ENCODE results near the gene NPAS1. TPM values are rescaled to one million over a fixed set of nuclear protein-coding genes. Genes with fewer than 3 reads are reported as not detected.

The NPAS1 gene
- total RNA-seq, 2 experiments from 2014 or later: 3.4 to 8.4 TPM

DNA sequence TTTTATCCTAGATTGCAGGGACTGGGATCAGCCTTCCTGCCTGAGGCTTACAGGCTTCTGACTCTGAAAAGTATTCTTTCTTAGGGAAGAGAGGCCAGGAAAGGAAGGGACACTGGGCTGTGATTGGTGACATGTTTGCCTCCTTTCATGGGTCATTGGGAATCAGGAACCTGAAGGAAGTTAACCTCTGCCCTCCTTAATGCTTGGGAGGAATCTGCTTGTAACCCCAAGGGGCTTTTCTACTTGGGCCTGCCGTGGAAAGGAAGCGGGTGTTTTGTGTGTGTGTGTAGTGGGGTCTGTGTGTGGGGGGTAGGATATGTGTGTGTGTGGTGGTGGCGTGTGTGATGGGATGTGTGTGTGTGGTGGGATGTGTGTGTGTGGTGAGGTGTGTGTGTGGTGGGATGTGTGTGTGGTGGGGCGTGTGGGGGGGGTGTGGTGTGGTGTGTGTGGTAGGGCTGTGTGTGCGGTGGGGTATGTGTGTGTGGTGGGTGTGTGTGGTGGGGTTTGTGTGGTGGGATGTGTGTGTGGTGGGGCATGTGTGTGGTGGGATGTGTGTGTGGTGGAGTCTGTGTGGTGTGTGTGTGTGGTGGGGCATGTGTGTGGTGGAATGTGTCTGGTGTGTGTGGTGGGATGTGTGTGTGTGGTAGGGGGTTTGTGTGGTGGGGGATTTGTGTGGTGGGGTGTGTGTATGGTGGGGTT, 41.3 kb upstream of the NPAS1 start:
- Histone ChIP-seq H2AFZ (ENCODE audit: low read length) (no peak overlapping the region), H3K9me2 (ENCODE audit: insufficient read depth, low read length) (no peaks in the 10 kb centered on the region), H4K20me1 (ENCODE audit: insufficient read depth, low read length) (no peaks in the 10 kb centered on the region), H3K36me3 (ENCODE audit: insufficient read depth, low read length) (no peaks in the 10 kb centered on the region), H3K9me3 (ENCODE audit: low read length) (no peaks in the 10 kb centered on the region), H3K27ac (ENCODE audit: low read depth, low read length, poor library complexity, severe bottlenecking) (no peak overlapping the region), H3K4me3 (ENCODE audit: low read depth, low read length, poor library complexity, severe bottlenecking) (no peak overlapping the region), H3K4me1 (ENCODE audit: insufficient read depth, low read length, poor library complexity, severe bottlenecking) (no peaks in the 10 kb centered on the region), H3K79me2 (ENCODE audit: insufficient read depth, low read depth, low read length) (no peaks in the 10 kb centered on the region), H3K4me2 (ENCODE audit: low read length) (no peak overlapping the region)
- TF ChIP-seq EZH2phosphoT487 (IDR thresholded peaks at IDR 0.05; ENCODE audit: borderline replicate concordance, low read depth, low read length): no peak
- TF ChIP-seq, protein P1, sequence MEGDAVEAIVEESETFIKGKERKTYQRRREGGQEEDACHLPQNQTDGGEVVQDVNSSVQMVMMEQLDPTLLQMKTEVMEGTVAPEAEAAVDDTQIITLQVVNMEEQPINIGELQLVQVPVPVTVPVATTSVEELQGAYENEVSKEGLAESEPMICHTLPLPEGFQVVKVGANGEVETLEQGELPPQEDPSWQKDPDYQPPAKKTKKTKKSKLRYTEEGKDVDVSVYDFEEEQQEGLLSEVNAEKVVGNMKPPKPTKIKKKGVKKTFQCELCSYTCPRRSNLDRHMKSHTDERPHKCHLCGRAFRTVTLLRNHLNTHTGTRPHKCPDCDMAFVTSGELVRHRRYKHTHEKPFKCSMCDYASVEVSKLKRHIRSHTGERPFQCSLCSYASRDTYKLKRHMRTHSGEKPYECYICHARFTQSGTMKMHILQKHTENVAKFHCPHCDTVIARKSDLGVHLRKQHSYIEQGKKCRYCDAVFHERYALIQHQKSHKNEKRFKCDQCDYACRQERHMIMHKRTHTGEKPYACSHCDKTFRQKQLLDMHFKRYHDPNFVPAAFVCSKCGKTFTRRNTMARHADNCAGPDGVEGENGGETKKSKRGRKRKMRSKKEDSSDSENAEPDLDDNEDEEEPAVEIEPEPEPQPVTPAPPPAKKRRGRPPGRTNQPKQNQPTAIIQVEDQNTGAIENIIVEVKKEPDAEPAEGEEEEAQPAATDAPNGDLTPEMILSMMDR (conservative IDR thresholded peaks at IDR 0.05; ENCODE audit: low read length): no peak
- ChIA-PET POLR2A (no interaction called here), CTCF (ENCODE audit: unreplicated experiment) (no interaction called here)
- no peak for DNase-seq (ENCODE audit: low spot score)
- intact Hi-C loops (cut with micrococcal nuclease; ENCODE audit: unreplicated experiment): no loop called here
- no TSS peak for BruUV-seq (replicated peaks)

DNA sequence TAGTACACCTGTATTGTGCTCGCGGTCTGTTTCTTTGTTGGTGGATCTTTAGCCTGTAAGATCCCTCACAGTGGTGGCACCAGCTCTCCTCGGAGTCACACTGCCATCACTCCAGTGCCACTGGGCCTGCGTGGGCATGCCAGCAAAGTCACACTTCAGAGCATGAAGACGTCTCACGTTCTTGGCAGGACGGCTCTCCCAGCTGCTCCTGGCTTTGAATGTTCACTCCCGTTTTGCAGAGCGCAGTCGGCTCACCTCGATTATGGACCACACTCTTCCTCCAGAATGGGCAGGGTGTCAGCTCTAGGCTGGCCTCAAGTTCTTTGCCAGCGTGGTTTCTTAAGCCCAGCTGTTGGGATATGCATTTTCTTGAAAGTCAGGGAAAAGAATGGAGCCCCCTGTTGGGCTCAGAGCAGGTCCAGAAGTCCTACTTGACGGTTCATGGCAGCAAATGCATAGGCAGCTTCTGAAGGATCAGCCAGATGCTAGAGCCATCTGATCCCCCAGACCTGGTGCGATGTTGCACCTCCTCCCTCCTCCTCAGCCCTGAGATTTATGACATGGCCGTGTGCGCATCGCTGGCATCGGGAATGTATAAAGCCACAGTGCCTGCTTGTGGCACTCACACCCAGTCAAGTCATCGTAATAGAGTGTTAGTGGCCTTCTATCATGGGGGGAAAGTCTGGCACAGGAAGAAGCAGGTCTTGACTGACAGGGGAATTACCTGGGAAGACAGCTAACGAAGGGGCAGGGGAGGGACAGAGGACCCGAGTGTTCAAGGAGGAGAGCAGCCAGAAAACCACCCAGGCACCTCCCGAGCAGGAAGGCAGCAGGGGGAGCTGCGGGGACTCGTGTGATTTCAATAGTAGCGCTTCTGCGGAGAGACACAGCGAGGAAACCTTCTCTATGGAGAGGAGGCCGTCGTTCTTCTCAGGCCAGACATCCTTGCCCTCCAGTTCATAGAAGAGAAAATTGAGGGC, 40.2 kb upstream of the NPAS1 start:
- ChIA-PET CTCF (ENCODE audit: unreplicated experiment) (no interaction called here), POLR2A (no interaction called here)
- H3K4me1 ChIP-seq (ENCODE audit: insufficient read depth, low read length, poor library complexity, severe bottlenecking): no peaks in the 10 kb centered on the region

More for the DNA sequence above, 40.2 kb upstream of the NPAS1 start:
- no peaks in the 10 kb centered on the region for H3K79me2 ChIP-seq (ENCODE audit: insufficient read depth, low read depth, low read length)
- H2AFZ ChIP-seq (ENCODE audit: low read length): no peak overlapping the region
- H3K4me3 ChIP-seq (ENCODE audit: low read depth, low read length, poor library complexity, severe bottlenecking): no peak overlapping the region
- DNase-seq (ENCODE audit: low spot score): no peak
- H3K4me2 ChIP-seq (ENCODE audit: low read length): no peak overlapping the region
- H4K20me1 ChIP-seq (ENCODE audit: insufficient read depth, low read length): no peaks in the 10 kb centered on the region
- no peaks in the 10 kb centered on the region for H3K36me3 ChIP-seq (ENCODE audit: insufficient read depth, low read length)
- no peak overlapping the region for H3K27ac ChIP-seq (ENCODE audit: low read depth, low read length, poor library complexity, severe bottlenecking)
- H3K9me3 ChIP-seq (ENCODE audit: low read length): no peaks in the 10 kb centered on the region
- BruUV-seq (replicated peaks): no TSS peak
- intact Hi-C loops (cut with micrococcal nuclease; ENCODE audit: unreplicated experiment): no loop called here
- TF ChIP-seq, protein P1 (conservative IDR thresholded peaks at IDR 0.05; ENCODE audit: low read length): no peak
- TF ChIP-seq EZH2phosphoT487 (IDR thresholded peaks at IDR 0.05; ENCODE audit: borderline replicate concordance, low read depth, low read length): no peak
- H3K9me2 ChIP-seq (ENCODE audit: insufficient read depth, low read length): no peaks in the 10 kb centered on the region

Measured in OCI-LY7 (cell line).